ACHN (cell line): ENCODE data around the gene OTP.

ENCODE experiments used
- DNase-seq: peaks from one replicate; pipeline ENCODE4 v3.0.0-alpha.2; 2015
- in situ Hi-C: cut with HindIII; loops from 2 replicates; pipeline ENCODE4 v1.10.0; 2017; ENCODE audit warnings: low sequenced_read_pairs, low pct_ligation_motif_present, low pct_unique_long_range_greater_than_20kb

Gene OTP

DNA sequence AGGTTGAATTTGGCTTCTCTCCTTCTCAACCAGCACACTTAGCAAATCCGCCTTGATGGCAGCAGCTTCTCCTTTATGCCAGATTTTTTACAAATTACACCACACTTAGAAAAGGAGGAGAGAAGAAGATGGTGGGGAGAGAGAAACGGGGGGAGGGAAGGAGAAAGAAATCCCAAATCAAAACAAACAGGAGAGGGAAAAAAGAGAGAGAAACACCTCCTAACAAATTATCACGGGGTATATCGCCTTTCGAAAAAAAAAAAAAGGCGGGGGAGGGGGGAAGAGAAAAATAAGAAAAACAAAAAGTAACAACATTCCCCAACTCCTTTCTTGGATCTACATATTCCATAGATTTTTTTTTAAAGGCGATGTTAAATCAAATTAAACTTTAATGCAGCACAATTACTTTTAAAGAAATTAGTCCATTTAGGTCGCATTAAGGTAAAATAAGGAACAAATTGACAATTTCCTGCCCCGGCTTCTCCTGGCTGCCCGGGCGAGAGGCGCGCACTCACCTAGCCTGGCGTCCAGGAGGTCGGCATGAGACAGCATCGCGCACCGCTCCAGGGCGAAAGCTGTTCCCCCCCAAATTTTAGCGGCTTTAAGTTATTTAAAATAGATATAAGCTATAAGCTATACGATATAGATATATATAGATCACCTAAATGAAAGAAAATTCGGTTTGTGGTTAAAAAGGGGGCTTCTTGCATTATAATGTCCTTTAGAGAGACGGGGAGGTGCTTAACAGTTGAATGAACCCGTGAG lies at the start of gene OTP:
TSS of gene OTP (minus strand) at position 716 of the 765 bp plus-strand sequence. CDS start at position 552, 164 bp downstream.
- in situ Hi-C loops, result no loop called here
- DNase-seq, result no peak

DNA sequence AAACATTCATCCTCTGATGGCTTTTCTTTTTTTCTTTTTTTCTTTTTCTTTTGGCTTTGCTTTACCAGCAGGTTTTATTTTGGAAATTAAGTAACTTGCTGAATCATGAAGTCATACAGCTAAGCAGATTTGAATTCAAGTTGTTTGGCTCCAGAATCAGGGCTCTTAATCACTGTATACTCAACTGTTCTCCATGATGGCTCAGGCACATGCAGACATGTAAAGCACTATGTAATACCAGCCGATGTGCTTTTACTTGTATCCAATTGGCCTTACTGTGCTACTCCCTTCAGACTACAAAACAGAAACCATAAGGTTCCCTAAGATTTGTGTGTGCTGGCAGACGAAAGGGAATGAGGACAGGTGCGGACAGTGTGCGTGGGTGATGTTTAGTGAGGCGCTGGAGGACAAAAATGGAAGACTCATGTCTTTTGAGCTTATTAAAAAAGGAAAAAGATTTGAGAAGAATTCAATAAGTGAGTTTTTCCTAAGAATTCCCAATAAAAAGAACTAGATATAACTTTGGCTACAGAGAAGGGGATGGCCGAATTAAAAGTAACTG lies 44.7 kb upstream of the OTP start:
- in situ Hi-C loops, result no loop called here
- no peak for DNase-seq

GRCh38 chr5:77670526-77670925 lies 32.0 kb upstream of the OTP start:
- no peak for DNase-seq
- in situ Hi-C loops, result no loop called here

DNA sequence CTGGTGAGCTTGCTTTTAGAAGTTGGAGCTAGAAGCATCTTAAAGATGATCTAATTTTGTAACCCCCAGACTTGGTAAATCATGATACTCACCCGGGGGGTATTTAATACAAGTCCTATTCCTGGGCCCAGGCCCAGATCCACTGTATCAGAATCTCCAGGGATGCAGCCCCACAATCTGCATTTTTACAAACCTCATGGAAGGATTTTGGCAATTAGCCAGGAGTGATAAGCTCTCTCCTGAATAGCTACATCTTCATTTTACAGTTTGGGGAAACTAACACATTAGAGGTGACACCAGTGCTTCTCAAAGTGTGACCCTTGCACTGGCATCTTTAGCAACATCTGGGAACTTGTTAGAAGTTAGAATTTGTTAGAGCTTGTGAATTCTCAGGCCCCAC lies 31.2 kb upstream of the OTP start:
- in situ Hi-C loops, result no loop called here
- DNase-seq, result no peak

GRCh38 chr5:77663090-77663863 lies 24.8 kb upstream of the OTP start:
- in situ Hi-C loops, result no loop called here
- DNase-seq, result no peak

DNA sequence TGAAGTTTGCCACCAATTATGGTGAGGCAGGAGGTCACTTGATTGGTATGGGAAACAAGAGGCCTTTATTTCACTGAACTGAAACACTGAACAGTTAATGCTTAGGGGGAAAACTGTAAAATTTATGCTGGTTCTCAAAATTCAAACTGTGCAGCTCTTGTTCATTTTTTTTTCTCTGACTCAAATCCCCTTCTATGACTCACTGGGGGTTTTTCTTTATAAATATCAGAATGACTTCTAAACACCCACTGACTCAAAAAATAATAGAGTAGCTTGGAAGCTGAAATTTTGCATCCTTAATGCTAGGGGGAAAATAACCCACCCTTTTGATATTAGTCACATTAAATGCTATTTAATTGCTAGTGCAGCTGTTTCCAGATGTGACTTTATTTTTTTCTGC lies 24.1 kb upstream of the OTP start:
- in situ Hi-C loops, result no loop called here

GRCh38 chr5:77658662-77659061 lies 20.1 kb upstream of the OTP start:
- in situ Hi-C loops, result no loop called here
- DNase-seq, result no peak

More for the DNA sequence above, 24.1 kb upstream of the OTP start:
- DNase-seq, result no peak

DNA sequence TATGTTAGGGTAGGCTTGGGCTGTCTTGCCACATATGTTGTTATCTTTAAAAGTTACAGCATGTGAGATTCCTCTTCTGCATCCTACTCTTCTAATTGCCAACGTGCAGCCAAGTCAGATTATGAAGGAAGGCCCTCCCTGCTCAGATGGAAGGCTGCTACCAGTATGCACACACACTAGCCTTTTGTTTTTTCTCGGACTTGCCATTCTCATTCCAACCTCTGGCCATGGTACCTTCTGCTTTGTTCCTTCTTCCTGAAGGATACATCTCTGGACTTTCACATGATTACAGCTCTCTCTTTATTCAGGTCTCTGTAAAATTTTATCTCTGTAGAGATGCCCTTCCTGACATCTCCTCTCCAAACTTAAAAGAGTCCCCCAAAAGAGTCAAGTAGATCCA lies 12.8 kb upstream of the OTP start:
- in situ Hi-C loops, result no loop called here
- no peak for DNase-seq

GRCh38 chr5:77650686-77651085 lies 12.2 kb upstream of the OTP start:
- in situ Hi-C loops, result no loop called here

DNA sequence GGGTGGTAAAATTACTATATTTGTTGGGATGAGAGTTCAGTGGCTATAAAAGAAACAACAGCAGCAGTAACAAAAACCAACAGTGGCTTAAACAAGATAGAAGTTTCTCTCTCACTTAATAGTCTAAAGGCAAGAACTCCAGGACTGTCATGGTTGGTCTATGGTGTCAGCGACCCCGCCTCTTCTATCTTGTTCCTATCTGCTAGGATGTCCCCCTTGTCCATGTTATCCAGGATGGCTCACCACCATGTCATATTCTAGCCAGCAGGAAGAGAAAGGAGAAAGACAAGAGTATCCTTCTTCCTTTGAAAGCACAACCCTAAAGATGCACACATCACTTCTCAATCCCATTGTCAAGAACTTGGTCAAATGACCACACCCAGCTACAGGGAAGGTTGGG lies 11.3 kb upstream of the OTP start:
- in situ Hi-C loops, result no loop called here
- no peak for DNase-seq

More at GRCh38 chr5:77650686-77651085, 12.2 kb upstream of the OTP start:
- no peak for DNase-seq

- in situ Hi-C loops, result no loop called here
- DNase-seq, result no peak
Measured at GRCh38 chr5:77645995-77646639, 7.6 kb upstream of the OTP start.

DNA sequence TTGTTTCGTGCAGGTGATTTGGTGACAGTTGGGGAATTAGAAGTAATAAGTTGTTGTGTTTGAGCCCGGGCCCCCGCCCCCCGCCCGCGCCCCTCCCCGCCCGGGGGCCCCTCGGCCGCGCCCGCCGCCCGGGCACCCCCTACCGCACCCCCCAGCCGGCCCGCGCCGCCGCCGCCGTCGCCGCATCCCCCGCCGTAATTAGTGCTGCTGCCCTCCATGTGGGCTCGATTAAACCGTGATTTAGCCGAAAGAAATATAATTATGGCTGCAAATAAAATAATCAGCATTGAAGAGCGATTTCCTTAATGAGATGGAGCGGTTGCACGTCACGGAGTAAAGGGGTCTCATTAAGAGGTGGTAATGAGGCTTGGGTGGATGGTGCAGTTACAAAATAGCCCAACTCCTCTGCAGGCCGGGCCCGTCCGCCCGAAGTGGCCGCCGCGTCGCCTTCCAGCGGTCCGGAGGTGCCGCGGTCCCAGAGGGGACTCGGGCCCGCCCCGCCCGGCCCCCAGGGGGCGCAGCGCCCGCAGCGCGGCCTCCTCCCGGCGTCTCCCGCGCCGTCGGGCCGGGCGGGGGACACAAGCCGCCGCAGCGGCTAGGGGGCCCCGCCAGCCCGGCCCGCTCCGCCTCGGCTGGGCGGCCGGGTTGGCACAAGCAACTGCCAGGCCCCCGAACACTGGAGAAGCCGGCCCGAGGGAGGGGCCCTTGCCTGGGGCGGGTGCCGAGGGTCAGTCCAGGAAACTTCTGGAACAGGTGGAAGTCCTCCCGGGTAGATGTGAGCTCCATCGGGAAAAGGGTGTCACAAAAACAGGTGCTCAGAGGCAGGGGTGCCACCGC lies 6.9 kb upstream of the OTP start:
- peak; percentile 28 for DNase-seq
- in situ Hi-C loops, result no loop called here

DNA sequence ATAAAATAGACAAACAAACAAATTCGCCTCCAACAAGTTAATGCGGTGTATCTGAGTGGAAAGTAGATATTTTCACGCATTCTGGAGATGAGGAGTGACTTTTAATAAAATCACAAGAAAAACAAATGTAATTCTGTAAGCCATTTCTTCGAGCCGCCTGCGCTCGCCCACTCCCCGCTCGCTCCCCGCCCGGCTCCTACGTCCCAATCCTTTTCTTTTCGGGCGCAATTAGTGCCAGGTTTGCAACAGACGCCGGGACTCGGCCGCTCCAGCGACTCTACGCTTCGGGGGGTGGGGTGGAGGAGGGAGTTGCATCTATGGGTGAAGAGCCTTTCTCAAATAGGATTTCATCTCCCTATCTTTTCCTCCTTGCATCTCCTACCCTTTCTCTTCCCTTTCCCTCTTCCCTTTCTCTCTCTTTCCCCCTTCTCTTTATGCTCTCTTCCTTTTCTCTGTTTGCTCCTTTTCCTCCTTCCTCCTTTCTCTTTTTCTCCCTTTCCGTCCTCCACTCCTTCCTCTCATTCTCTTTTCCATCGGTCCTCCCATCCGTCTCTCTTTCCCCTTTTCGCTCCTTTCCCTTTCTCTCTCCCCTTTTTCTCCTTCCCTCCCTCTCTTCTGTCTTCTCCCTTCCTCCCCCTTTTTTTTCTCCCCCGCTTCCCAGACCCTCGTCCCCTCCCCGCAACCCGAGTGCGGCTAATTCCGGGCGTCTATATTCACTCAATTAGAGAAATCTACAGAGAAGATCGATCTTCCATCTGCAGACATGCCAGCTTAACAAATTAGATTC lies 6.1 kb upstream of the OTP start:
- DNase-seq, result no peak
- in situ Hi-C loops, result no loop called here

GRCh38 chr5:77643654-77644370 lies 5.3 kb upstream of the OTP start:
- in situ Hi-C loops, result no loop called here
- DNase-seq, result no peak

DNA sequence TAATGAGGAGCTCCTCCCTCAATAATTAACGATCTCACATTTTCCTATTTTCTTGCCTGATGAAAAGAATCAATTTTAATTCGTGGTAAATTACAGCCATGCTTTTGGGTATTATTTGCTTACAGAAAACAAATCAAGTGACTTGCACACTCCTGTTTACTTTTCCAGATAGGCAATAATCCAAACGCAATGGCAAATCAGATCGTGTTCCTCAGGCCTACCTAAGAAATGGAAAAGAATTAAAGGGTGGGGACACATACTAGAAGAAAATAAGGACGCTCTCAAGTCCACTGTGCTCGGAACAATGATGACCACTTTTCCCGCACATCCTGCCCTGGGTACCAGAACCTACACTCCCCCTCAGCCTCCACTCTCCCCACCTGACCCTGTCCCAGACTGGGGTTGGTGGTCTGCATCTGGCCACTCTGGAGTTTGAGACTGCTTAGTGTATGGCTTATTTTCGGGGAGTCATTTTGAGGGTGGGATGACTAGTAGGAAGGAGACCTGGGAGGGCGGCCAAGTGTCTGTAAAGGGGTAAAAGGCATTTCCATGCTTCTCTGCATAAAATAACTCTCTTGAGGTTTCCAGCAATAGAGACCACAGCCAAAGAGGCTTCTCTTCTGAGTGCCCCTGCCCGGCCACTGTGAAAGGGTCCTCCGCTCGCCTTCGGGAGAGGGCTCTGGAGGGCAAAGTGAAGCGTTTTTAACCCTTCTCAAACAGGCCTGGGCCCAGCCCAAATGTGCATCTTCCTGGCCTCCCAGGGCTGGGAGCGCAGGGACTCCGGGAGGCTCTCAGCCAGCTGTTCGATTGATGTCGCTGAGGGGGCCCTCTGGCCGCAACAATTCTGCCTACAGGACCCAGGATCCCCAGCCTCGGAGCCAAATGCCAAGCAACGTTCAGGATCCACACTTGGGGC lies 4.5 kb upstream of the OTP start:
- in situ Hi-C loops, result no loop called here
- DNase-seq, result no peak
